H1 (cell line): Measurements from ENCODE around the gene KCND3. TPM values are rescaled to one million over a fixed set of nuclear protein-coding genes. Genes with fewer than 3 reads are reported as not detected.
A peak's percentile ranks its signal among the peaks of the same experiment; 100 is the strongest.

Experiments used
- CTCF ChIA-PET: fragments of 300-600 bp; sonication (Branson Sonifier 250); formaldehyde crosslinking; loops from one replicate; lab custom pipeline; 2021; ENCODE audit not compliant: partially characterized antibody; lab: Charles Lee
- POLR2A ChIA-PET: fragments of 300-600 bp; sonication (Branson Sonifier 250); formaldehyde crosslinking; loops from one replicate; lab custom pipeline; 2021; ENCODE audit warnings: inconsistent platforms; ENCODE audit not compliant: partially characterized antibody; lab: Charles Lee
- DNase-seq, 2 experiments: peaks; one replicate each; pipeline versions ENCODE4 v3.0.0 to v3.0.0-alpha.2; 2010 to 2022; ENCODE audit warnings: low spot score in 2 of 2, low read depth in 1 of 2, mixed read lengths in 1 of 2
- FAIRE-seq: peaks from 2 replicates; lab custom pipeline; 2011; peaks lifted over from hg19 to GRCh38; lab: Jason Lieb, UNC
- H2AFZ ChIP-seq: 2 replicates; pipeline ENCODE4 v1.8.1; 2012; ENCODE audit warnings: low read length, inconsistent platforms
- H2AK5ac ChIP-seq: 2 replicates; pipeline ENCODE4 v1.6.1; 2013; ENCODE audit warnings: low read depth, low read length
- H2BK120ac ChIP-seq: replicated peaks from 2 replicates; pipeline ENCODE3; 2013; ENCODE audit warnings: low read depth, low read length, inconsistent platforms
- H2BK12ac ChIP-seq: 2 replicates; pipeline ENCODE4 v1.6.1; 2013; ENCODE audit warnings: low read depth, low read length
- H2BK15ac ChIP-seq: 2 replicates; pipeline ENCODE4 v1.6.1; 2013; ENCODE audit warnings: low read length
- H2BK20ac ChIP-seq: 2 replicates; pipeline ENCODE4 v1.6.1; 2013; ENCODE audit warnings: low read length
- H2BK5ac ChIP-seq: 2 replicates; pipeline ENCODE4 v1.6.1; 2013; ENCODE audit warnings: low read depth, low read length
- H3K14ac ChIP-seq: 2 replicates; pipeline ENCODE4 v1.6.1; 2013; ENCODE audit warnings: inconsistent platforms; ENCODE audit not compliant: insufficient read length
- H3K18ac ChIP-seq: 2 replicates; pipeline ENCODE4 v1.6.1; 2013; ENCODE audit warnings: low read length; ENCODE audit errors: extremely low read depth
- H3K23ac ChIP-seq: 2 replicates; pipeline ENCODE4 v1.6.1; 2013; ENCODE audit warnings: inconsistent platforms; ENCODE audit not compliant: insufficient read length
- H3K23me2 ChIP-seq: 2 replicates; pipeline ENCODE4 v1.6.1; 2013; ENCODE audit warnings: low read depth, low read length
- H3K27ac ChIP-seq: 2 replicates; pipeline ENCODE4 v1.6.1; 2011; ENCODE audit warnings: low read depth, low read length, inconsistent platforms
- H3K27me3 ChIP-seq, 4 experiments: replicated peaks in 1 of 4; 1 replicate in 1 of 4; 2 replicates in 3 of 4; pipeline versions ENCODE4 v1.6.1 to v1.8.1; 2011 to 2013; ENCODE audit warnings: low read length in 3 of 4, mild to moderate bottlenecking in 3 of 4, inconsistent platforms in 2 of 4, mixed read lengths in 2 of 4, moderate library complexity in 1 of 4; ENCODE audit not compliant: control insufficient read depth in 3 of 4, insufficient read depth in 3 of 4; ENCODE audit errors: extremely low read depth in 1 of 4
- H3K36me3 ChIP-seq, 4 experiments: 2 replicates each; pipeline versions ENCODE4 v1.6.1 to v1.8.1; 2011 to 2013; ENCODE audit warnings: mild to moderate bottlenecking in 4 of 4, low read length in 3 of 4, moderate library complexity in 2 of 4, control low read depth in 1 of 4, inconsistent platforms in 1 of 4; ENCODE audit not compliant: insufficient read depth in 4 of 4, control insufficient read depth in 2 of 4
- H3K4ac ChIP-seq: replicated peaks from 2 replicates; pipeline ENCODE3; 2013; ENCODE audit warnings: low read length, low read depth, mixed read lengths, inconsistent platforms; ENCODE audit not compliant: insufficient read length
- H3K4me1 ChIP-seq, 4 experiments: replicated peaks in 1 of 4; 1 replicate in 1 of 4; 2 replicates in 3 of 4; pipeline versions ENCODE4 v1.6.1 to v1.8.1; 2011 to 2013; ENCODE audit warnings: low read length in 3 of 4, inconsistent platforms in 2 of 4, mixed read lengths in 1 of 4; ENCODE audit not compliant: insufficient read depth in 4 of 4, control insufficient read depth in 3 of 4
- H3K4me2 ChIP-seq, 2 experiments: 2 replicates each; pipeline versions ENCODE4 v1.6.1 to v1.8.1; 2011 to 2013; ENCODE audit warnings: low read depth in 2 of 2, low read length in 2 of 2, control low read depth in 1 of 2, inconsistent platforms in 1 of 2, mild to moderate bottlenecking in 1 of 2; ENCODE audit not compliant: insufficient read depth in 1 of 2
- H3K4me3 ChIP-seq, 4 experiments: fragments of 200-600, 300-600 bp in 1 of 4; sonication (generic), shearing (Covaris generic), sonication (Bioruptor Twin) in 1 of 4; 2 replicates each; pipeline versions ENCODE4 v1.5.1 to v1.8.1; 2011 to 2016; ENCODE audit warnings: low read length in 4 of 4, low read depth in 3 of 4, control low read depth in 2 of 4, inconsistent platforms in 2 of 4, mild to moderate bottlenecking in 2 of 4, mixed read lengths in 1 of 4, moderate library complexity in 1 of 4; ENCODE audit not compliant: insufficient read depth in 2 of 4; ENCODE audit errors: extremely low read depth in 1 of 4
- H3K56ac ChIP-seq: replicated peaks from 2 replicates; pipeline ENCODE3; 2013; ENCODE audit warnings: low read depth, mild to moderate bottlenecking, mixed read lengths, low read length, inconsistent platforms; ENCODE audit not compliant: insufficient read length
- H3K79me1 ChIP-seq: 2 replicates; pipeline ENCODE4 v1.6.1; 2013; ENCODE audit warnings: low read depth, low read length, control low read depth
- H3K79me2 ChIP-seq, 2 experiments: 2 replicates each; pipeline versions ENCODE4 v1.6.1 to v1.8.1; 2012 to 2013; ENCODE audit warnings: low read length in 2 of 2, mild to moderate bottlenecking in 2 of 2, inconsistent platforms in 1 of 2; ENCODE audit not compliant: insufficient read depth in 2 of 2, control insufficient read depth in 1 of 2
- H3K9ac ChIP-seq, 4 experiments: replicated peaks in 1 of 4; 1 replicate in 1 of 4; 2 replicates in 3 of 4; pipeline versions ENCODE4 v1.6.1 to v1.8.1; 2011 to 2013; ENCODE audit warnings: low read depth in 3 of 4, low read length in 3 of 4, control low read depth in 2 of 4, mild to moderate bottlenecking in 2 of 4, moderate library complexity in 2 of 4, inconsistent platforms in 1 of 4; ENCODE audit errors: extremely low read depth in 1 of 4
- H3K9me3 ChIP-seq, 2 experiments: 2 replicates each; pipeline versions ENCODE4 v1.6.1 to v1.8.1; 2012 to 2013; ENCODE audit warnings: mild to moderate bottlenecking in 2 of 2, moderate library complexity in 2 of 2, control low read depth in 1 of 2, inconsistent platforms in 1 of 2, low read depth in 1 of 2, low read length in 1 of 2, mixed read lengths in 1 of 2; ENCODE audit not compliant: insufficient read depth in 2 of 2
- H4K20me1 ChIP-seq, 2 experiments: replicated peaks in 1 of 2; 2 replicates each; pipeline versions ENCODE3 to v1.8.1; 2011 to 2013; ENCODE audit warnings: inconsistent platforms in 2 of 2, low read length in 2 of 2, mild to moderate bottlenecking in 1 of 2; ENCODE audit not compliant: insufficient read depth in 2 of 2, control insufficient read depth in 1 of 2
- H4K5ac ChIP-seq: 2 replicates; pipeline ENCODE4 v1.6.1; 2013; ENCODE audit warnings: low read length, low read depth, mixed read lengths, inconsistent platforms; ENCODE audit not compliant: insufficient read length
- H4K8ac ChIP-seq: 2 replicates; pipeline ENCODE4 v1.8.0; 2013; ENCODE audit warnings: mild to moderate bottlenecking, moderate library complexity, low read length, inconsistent platforms; ENCODE audit not compliant: insufficient read depth; ENCODE audit errors: extremely low read depth
- H4K91ac ChIP-seq: replicated peaks from 2 replicates; pipeline ENCODE3; 2013; ENCODE audit warnings: low read length, mixed read lengths, inconsistent platforms; ENCODE audit not compliant: insufficient read length
- CBX5 ChIP-seq: fragments of 300-800, 300-1000 bp; sonication (generic); IDR thresholded peaks from 2 replicates; pipeline ENCODE4 v1.7.1; 2016; ENCODE audit warnings: antibody characterized with exemption, low read length, low read depth
- CBX8 ChIP-seq: fragments of 300-800, 300-1000 bp; sonication (generic); IDR thresholded peaks from 2 replicates; pipeline ENCODE4 v1.7.1; 2016; ENCODE audit warnings: low read depth, low read length, borderline replicate concordance
- CREB1 ChIP-seq: IDR thresholded peaks from 2 replicates; pipeline ENCODE4 v1.6.1; 2012; ENCODE audit warnings: inconsistent platforms
- CTBP2 ChIP-seq: IDR thresholded peaks from 2 replicates; pipeline ENCODE4 v1.7.0; 2011; ENCODE audit warnings: borderline replicate concordance, mild to moderate bottlenecking, moderate library complexity, mixed read lengths, low read length; ENCODE audit not compliant: insufficient read depth, insufficient read length
- POLR2AphosphoS5 ChIP-seq: IDR thresholded peaks from 2 replicates; pipeline ENCODE4 v1.6.1; 2011; ENCODE audit warnings: low read depth, low read length
- SIRT6 ChIP-seq: IDR thresholded peaks from one replicate; pipeline ENCODE4 v1.7.1; 2012; ENCODE audit warnings: low read length, inconsistent platforms
- SP1 ChIP-seq: IDR thresholded peaks from 2 replicates; pipeline ENCODE4 v1.6.1; 2011; ENCODE audit warnings: low read depth, low read length
- SP4 ChIP-seq: IDR thresholded peaks from 2 replicates; pipeline ENCODE4 v1.6.1; 2012; ENCODE audit warnings: low read length, inconsistent platforms
- TAF7 ChIP-seq: optimal IDR thresholded peaks from 2 replicates; pipeline ENCODE3; 2011; ENCODE audit warnings: low read depth, mild to moderate bottlenecking, inconsistent platforms, low read length, moderate library complexity, borderline replicate concordance
- TCF12 ChIP-seq: IDR thresholded peaks from 2 replicates; pipeline ENCODE4 v1.6.1; 2011; ENCODE audit warnings: low read depth, mild to moderate bottlenecking, low read length
- WGBS, 2 experiments: shearing (Covaris generic) in 1 of 2; methylation state at CpG; one replicate each; pipeline versions ENCODE4 v1.1.6 to v1.1.7; 2013 to 2015; ENCODE audit warnings: low lambda C conversion rate in 2 of 2, mixed read lengths in 2 of 2, inconsistent platforms in 1 of 2, low coverage in 1 of 2, missing lambda C conversion rate in 1 of 2; ENCODE audit not compliant: insufficient replicate concordance in 2 of 2, insufficient coverage in 1 of 2, insufficient read length in 1 of 2; ENCODE audit errors: extremely low coverage in 1 of 2, missing lambda C conversion rate in 1 of 2; 5-methylcytosine and 5-hydroxymethylcytosine counted together
- polyA plus RNA-seq, 7 experiments: library from polyadenylated mRNA; depleted of rRNA in 3 of 7; stranded (reverse) in 5 of 7; unstranded in 2 of 7; fragments of >200 nt in 5 of 7; fragments of 200-250 nt in 2 of 7; gene quantifications; 1 replicate in 5 of 7; 2 replicates in 1 of 7; 4 replicates in 1 of 7; pipeline versions ENCODE4 v1.2.1 to v1.2.3, GENCODE V29; 2011 to 2013; ENCODE audit warnings: missing spikeins in 2 of 7, mixed read lengths in 2 of 7
- total RNA-seq: library from RNA; stranded (reverse); fragmentation: NEBNext Ultra II Directional; extraction: Animal tissue kit (Norgen Biotek cat#: 25700); gene quantifications from 2 replicates; pipeline ENCODE4 v1.2.1, GENCODE V29; 2021
- TF ChIP-seq, protein P1 (sequence below): IDR thresholded peaks from 2 replicates; pipeline ENCODE4 v1.6.1; 2012; ENCODE audit warnings: low read length, inconsistent platforms
- TF ChIP-seq, protein P2 (sequence below): IDR thresholded peaks from 2 replicates; pipeline ENCODE4 v1.6.1; 2012; ENCODE audit warnings: inconsistent platforms

KCND3 gene
- total and polyA plus RNA-seq, 2 of the 8 experiments (the other 6 are each of a cell fraction or from before 2014, with no cell fraction given), result 0.14 to 0.48 TPM

DNA sequence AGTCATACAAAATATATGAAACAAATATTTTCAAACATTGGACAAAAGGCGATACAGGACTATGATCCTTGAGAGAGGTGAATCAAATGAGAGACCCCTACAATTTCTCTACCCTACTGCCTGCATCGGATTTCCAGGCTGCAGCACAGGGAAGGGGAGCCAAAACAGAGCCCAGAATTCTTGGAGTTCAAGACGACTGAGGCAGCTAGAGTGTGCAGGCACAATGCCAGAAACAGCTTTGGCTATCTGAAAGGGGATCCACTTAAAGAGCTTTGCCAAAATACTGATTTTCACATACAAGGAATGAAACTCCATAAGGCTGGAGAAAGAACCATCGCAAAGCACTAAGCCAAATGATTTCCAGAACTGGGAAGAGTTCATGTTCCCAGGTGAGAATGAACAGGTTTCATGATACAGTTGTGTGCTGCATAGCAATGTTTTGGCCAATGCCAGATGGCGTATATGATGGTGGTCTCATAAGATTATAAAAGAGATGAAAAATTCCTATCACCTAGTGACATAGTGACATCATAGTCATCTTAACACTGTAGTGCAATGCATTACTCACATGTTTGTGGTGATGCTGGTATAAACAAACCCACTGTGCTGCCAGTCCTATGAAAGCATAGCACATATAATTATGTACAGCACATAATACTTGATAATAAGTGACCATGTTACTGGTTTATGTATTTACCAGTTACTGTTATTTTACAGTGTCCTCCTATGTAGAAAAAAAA lies 77.5 kb downstream of the KCND3 start:
- Histone ChIP-seq H3K18ac (no peak overlapping the region), H3K4me3 (no peak overlapping the region), H3K27me3 (no peaks in the 10 kb centered on the region; a peak in 1 of 7 replicates), H4K20me1 (no peaks in the 10 kb centered on the region), H3K9ac (no peak overlapping the region), H4K8ac (no peak overlapping the region), H4K91ac (no peak overlapping the region), H3K36me3 (no peaks in the 10 kb centered on the region), H3K79me1 (0 out of 2 replicates have a peak, but pooled peaks cover under 1% of the 10 kb centered on the region), H3K23me2 (no peaks in the 10 kb centered on the region), H3K56ac (no peak overlapping the region), H3K9me3 (no peaks in the 10 kb centered on the region), H2AFZ (no peak overlapping the region), H3K4ac (no peak overlapping the region), H2AK5ac (no peak overlapping the region), H3K14ac (no peak overlapping the region), H3K4me1 (peaks cover 0 to 3% (median 1%) of the 10 kb centered on the region in 4 experiments; a peak in 2 of 7 replicates), H2BK12ac (no peak overlapping the region), H2BK15ac (no peak overlapping the region), H2BK20ac (no peak overlapping the region), H2BK120ac (no peak overlapping the region), H4K5ac (no peak overlapping the region), H3K23ac (no peak overlapping the region), H2BK5ac (no peak overlapping the region), H3K79me2 (no peaks in the 10 kb centered on the region), H3K4me2 (no peak overlapping the region), H3K27ac (no peak overlapping the region)
- 87% methylated on average over 5 of the region's 5 CpGs; no CpG with 5 or more reads in 1 of the 2 experiments for WGBS, 2 experiments
- POLR2A ChIA-PET, result no interaction called here
- FAIRE-seq (peak; percentile 19), DNase-seq (no peak)
- CTCF ChIA-PET, result no interaction called here
- TF ChIP-seq POLR2AphosphoS5 (no peak), SIRT6 (no peak), TAF7 (no peak), SP1 (no peak), CBX8 (no peak), CTBP2 (no peak), TCF12 (no peak), SP4 (no peak), CREB1 (no peak), CBX5 (no peak)
- TF ChIP-seq, protein P1, sequence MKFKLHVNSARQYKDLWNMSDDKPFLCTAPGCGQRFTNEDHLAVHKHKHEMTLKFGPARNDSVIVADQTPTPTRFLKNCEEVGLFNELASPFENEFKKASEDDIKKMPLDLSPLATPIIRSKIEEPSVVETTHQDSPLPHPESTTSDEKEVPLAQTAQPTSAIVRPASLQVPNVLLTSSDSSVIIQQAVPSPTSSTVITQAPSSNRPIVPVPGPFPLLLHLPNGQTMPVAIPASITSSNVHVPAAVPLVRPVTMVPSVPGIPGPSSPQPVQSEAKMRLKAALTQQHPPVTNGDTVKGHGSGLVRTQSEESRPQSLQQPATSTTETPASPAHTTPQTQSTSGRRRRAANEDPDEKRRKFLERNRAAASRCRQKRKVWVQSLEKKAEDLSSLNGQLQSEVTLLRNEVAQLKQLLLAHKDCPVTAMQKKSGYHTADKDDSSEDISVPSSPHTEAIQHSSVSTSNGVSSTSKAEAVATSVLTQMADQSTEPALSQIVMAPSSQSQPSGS, result no peak
- TF ChIP-seq, protein P2, sequence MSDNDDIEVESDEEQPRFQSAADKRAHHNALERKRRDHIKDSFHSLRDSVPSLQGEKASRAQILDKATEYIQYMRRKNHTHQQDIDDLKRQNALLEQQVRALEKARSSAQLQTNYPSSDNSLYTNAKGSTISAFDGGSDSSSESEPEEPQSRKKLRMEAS, result no peak
